Liver (tissue), 9 donors: ENCODE data around the gene ARMC5. TPM values are rescaled to one million over a fixed set of nuclear protein-coding genes. Genes with fewer than 3 reads are reported as not detected.
"Not testable (repeated sequence)": the region's sequence is repeated elsewhere in the genome, so short reads cannot be mapped to it uniquely, and the experiment has no call there.

Source experiments
- DNase-seq: peaks from one replicate; pipeline ENCODE4 v3.0.0-alpha.2; 2017; ENCODE audit warnings: low spot score
- H3K27ac ChIP-seq, 2 donors: one replicate each; pipeline ENCODE4 v1.7.0; 2013; ENCODE audit warnings: inconsistent platforms in 2 of 2, low read length in 2 of 2, control low read depth in 1 of 2, low read depth in 1 of 2, mild to moderate bottlenecking in 1 of 2
- H3K27me3 ChIP-seq, 4 donors: one replicate each; pipeline versions ENCODE4 v1.6.1 to v1.7.0; 2013; ENCODE audit warnings: low read length in 3 of 4, inconsistent platforms in 1 of 4, mild to moderate bottlenecking in 1 of 4, moderate library complexity in 1 of 4; ENCODE audit not compliant: control insufficient read depth in 4 of 4, insufficient read depth in 4 of 4
- H3K36me3 ChIP-seq, 4 donors: one replicate each; pipeline versions ENCODE4 v1.6.1 to v1.7.0; 2013; ENCODE audit warnings: low read length in 3 of 4, mild to moderate bottlenecking in 3 of 4, low read depth in 1 of 4, moderate library complexity in 1 of 4; ENCODE audit not compliant: control insufficient read depth in 4 of 4, insufficient read depth in 3 of 4
- H3K4me1 ChIP-seq, 4 donors: one replicate each; pipeline versions ENCODE4 v1.6.1 to v1.7.0; 2013; ENCODE audit warnings: low read length in 3 of 4, mild to moderate bottlenecking in 3 of 4, moderate library complexity in 1 of 4; ENCODE audit not compliant: control insufficient read depth in 4 of 4, insufficient read depth in 4 of 4
- H3K4me3 ChIP-seq, 3 donors: one replicate each; pipeline versions ENCODE4 v1.6.1 to v1.7.0; 2013; ENCODE audit warnings: low read length in 3 of 3, control low read depth in 1 of 3, low read depth in 1 of 3, mild to moderate bottlenecking in 1 of 3
- H3K9ac ChIP-seq, 2 donors: one replicate each; pipeline ENCODE4 v1.7.0; 2013; ENCODE audit warnings: low read length in 2 of 2, mild to moderate bottlenecking in 2 of 2, moderate library complexity in 2 of 2, control low read depth in 1 of 2, low read depth in 1 of 2
- H3K9me3 ChIP-seq, 4 donors: one replicate each; pipeline versions ENCODE4 v1.6.1 to v1.7.0; 2013; ENCODE audit warnings: low read length in 3 of 4; ENCODE audit not compliant: control insufficient read depth in 4 of 4
- CTCF ChIP-seq: fragments of 150-350 bp; IDR thresholded peaks from 2 replicates; pipeline ENCODE4 v1.5.1; 2017; ENCODE audit warnings: improper control_type of control experiment, low read depth, low read length; ENCODE audit not compliant: missing input control
- EGR1 ChIP-seq, 2 donors: IDR thresholded peaks; 2 replicates each; pipeline ENCODE4 v1.6.1; 2016 to 2018; ENCODE audit warnings: antibody characterized with exemption in 2 of 2, low read depth in 2 of 2
- FOXA1 ChIP-seq: IDR thresholded peaks from 2 replicates; pipeline ENCODE4 v1.6.1; 2016; ENCODE audit warnings: antibody characterized with exemption
- GABPA ChIP-seq, 2 donors: IDR thresholded peaks in 1 of 2; conservative IDR thresholded peaks in 1 of 2; 2 replicates each; pipeline ENCODE4 v1.6.1; 2016; ENCODE audit warnings: antibody characterized with exemption in 2 of 2, mild to moderate bottlenecking in 1 of 2, moderate library complexity in 1 of 2
- HNF4G ChIP-seq: IDR thresholded peaks from 2 replicates; pipeline ENCODE4 v1.6.1; 2016; ENCODE audit warnings: antibody characterized with exemption
- JUND ChIP-seq, 2 donors: IDR thresholded peaks; 2 replicates each; pipeline ENCODE4 v1.6.1; 2016; ENCODE audit warnings: antibody characterized with exemption in 2 of 2
- MAX ChIP-seq: IDR thresholded peaks from 2 replicates; pipeline ENCODE4 v1.6.1; 2016; ENCODE audit warnings: antibody characterized with exemption
- NR2F2 ChIP-seq: IDR thresholded peaks from 2 replicates; pipeline ENCODE4 v1.6.1; 2016; ENCODE audit warnings: antibody characterized with exemption
- RAD21 ChIP-seq, 2 donors: IDR thresholded peaks; 2 replicates each; pipeline ENCODE4 v1.6.1; 2016; ENCODE audit warnings: antibody characterized with exemption in 2 of 2, mild to moderate bottlenecking in 2 of 2
- SP1 ChIP-seq: IDR thresholded peaks from 2 replicates; pipeline ENCODE4 v1.6.1; 2018; ENCODE audit warnings: antibody characterized with exemption, mild to moderate bottlenecking
- TAF1 ChIP-seq: conservative IDR thresholded peaks from 2 replicates; pipeline ENCODE4 v1.6.1; 2016; ENCODE audit warnings: antibody characterized with exemption, mild to moderate bottlenecking
- YY1 ChIP-seq: IDR thresholded peaks from 2 replicates; pipeline ENCODE4 v1.6.1; 2016; ENCODE audit warnings: antibody characterized with exemption, mild to moderate bottlenecking
- WGBS: extraction: QIAGEN DNeasy Blood & Tissue Kit; methylation state at CpG from one replicate; pipeline ENCODE4 v1.1.7; 2013; 5-methylcytosine and 5-hydroxymethylcytosine counted together
- polyA plus RNA-seq, 2 donors: library from polyadenylated mRNA; stranded (reverse) in 1 of 2; unstranded in 1 of 2; fragments of 200-250 nt in 1 of 2; fragments of >200 nt in 1 of 2; fragmentation: Nextera tagmentation in 1 of 2; extraction: Ambion mirVana in 1 of 2; gene quantifications; one replicate each; pipeline versions ENCODE4 v1.2.1 to v1.2.3, GENCODE V29; 2013 to 2015
- total RNA-seq, 2 donors: library from RNA; depleted of rRNA; stranded (reverse); fragments of >200 nt; gene quantifications; one replicate each; pipeline ENCODE4 v1.2.3, GENCODE V29; 2014
- TF ChIP-seq, protein P1 (sequence below): IDR thresholded peaks from 2 replicates; pipeline ENCODE4 v1.6.1; 2016; ENCODE audit warnings: antibody characterized with exemption, mild to moderate bottlenecking
- TF ChIP-seq, protein P2 (sequence below): IDR thresholded peaks from 2 replicates; pipeline ENCODE4 v1.6.1; 2016; ENCODE audit warnings: antibody characterized with exemption
- donor health status: healthy.
- donor health status: healthy.
- donor health status: healthy.
- donor health status: healthy.
- donor health status: healthy.

ARMC5 gene
- total and polyA plus RNA-seq, 4 donors: 5.4 to 13.3 (median 11.4) TPM

- TF ChIP-seq MAX: no peak
Measured at GRCh38 chr16:31440516-31441184, 18.7 kb upstream of the ARMC5 start.

DNA sequence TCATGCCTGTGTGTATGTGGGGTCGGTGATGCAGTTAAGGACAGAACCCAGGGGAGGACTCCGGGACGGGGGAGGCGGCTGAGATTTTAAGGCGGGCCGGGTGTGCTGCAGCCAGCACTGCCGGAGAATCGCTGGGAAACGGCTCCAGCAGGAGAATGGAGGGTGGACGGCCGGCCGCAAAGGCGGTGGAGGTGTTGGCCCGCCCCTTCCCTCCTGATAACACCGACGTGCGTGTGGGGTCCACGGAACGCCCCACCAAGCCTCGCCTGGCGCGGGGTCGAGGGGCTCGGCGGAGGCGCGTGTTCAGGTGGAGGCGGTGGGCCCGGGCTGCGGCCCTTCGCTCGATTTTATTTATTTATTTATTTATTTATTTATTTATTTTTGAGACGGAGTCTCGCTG, 17.3 kb upstream of the ARMC5 start:
- TF ChIP-seq YY1 (no peak), HNF4G (no peak), FOXA1 (no peak), JUND (IDR thresholded peaks at IDR 0.05) (no peak), NR2F2 (no peak), CTCF (no peak)
- H3K4me3 ChIP-seq: peak overlapping the region in 1 of 3 donors; percentile 79
- H3K27ac ChIP-seq: no peak overlapping the region
- H3K9ac ChIP-seq: no peak overlapping the region
- no peaks in the 10 kb centered on the region for H3K27me3 ChIP-seq
- WGBS: 60% methylated on average over 34 of the region's 34 CpGs
- no peaks in the 10 kb centered on the region for H3K9me3 ChIP-seq
- H3K36me3 ChIP-seq: no peaks in the 10 kb centered on the region
- peaks cover 0 to 9% (median 3%) of the 10 kb centered on the region in 4 donors for H3K4me1 ChIP-seq
- no peak for DNase-seq

More at GRCh38 chr16:31440516-31441184, 18.7 kb upstream of the ARMC5 start:
- H3K9me3 ChIP-seq: no peaks in the 10 kb centered on the region
- no peak overlapping the region for H3K27ac ChIP-seq
- peaks cover 0 to 9% (median 3%) of the 10 kb centered on the region in 4 donors for H3K4me1 ChIP-seq
- WGBS: 85% methylated on average over 4 of the region's 4 CpGs
- H3K9ac ChIP-seq: no peak overlapping the region
- no peak overlapping the region for H3K4me3 ChIP-seq
- H3K27me3 ChIP-seq: no peaks in the 10 kb centered on the region
- DNase-seq: no peak
- H3K36me3 ChIP-seq: no peaks in the 10 kb centered on the region

DNA sequence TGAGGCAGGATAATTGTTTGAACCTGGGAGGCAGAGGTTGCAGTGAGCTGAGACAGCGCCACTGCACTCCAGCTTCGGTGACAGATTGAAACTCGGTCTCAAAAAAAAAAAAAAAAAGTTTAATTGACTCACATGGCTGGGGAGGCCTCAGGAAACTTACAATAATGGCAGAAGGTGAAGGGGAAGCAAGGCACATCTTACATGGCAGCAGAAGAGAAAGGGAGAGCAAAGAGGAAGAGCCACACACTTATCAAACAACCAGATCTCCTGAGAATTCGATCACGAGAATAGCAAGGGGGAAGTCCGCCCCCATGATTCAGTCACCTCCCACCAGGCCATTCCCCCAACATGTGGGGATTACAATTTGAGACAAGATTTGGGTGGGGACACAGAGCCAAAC, 13.4 kb upstream of the ARMC5 start:
- H3K4me1 ChIP-seq, H3K27ac ChIP-seq, H3K9me3 ChIP-seq, DNase-seq, H3K36me3 ChIP-seq, H3K4me3 ChIP-seq, H3K27me3 ChIP-seq, H3K9ac ChIP-seq: not testable (repeated sequence)
- WGBS: 83% methylated on average over 6 of the region's 6 CpGs

DNA sequence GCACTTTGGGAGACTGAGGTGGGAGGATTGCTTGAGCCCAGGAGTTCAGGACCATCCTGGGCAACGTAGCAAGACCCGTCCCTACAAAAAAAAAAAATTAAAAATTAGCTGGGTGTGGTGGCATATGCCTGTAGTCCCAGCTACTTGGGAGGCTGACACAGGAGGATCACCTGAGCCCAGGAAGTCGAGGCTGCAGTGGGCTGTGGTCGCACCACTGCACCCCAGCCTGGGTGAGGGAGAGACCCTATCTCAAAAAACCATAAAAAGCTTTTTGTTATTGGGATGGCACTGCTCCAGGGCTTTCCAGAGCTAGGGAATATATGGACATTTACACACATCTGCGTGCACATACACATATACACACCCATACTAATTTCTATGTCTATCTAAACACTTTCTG, 8.1 kb upstream of the ARMC5 start:
- 90% methylated on average over 5 of the region's 5 CpGs for WGBS
- DNase-seq: no peak
- TF ChIP-seq GABPA (IDR thresholded peaks at IDR 0.05 in 1 of 2, conservative IDR thresholded peaks at IDR 0.05 in 1 of 2) (no peak), SP1 (no peak), NR2F2 (no peak), EGR1 (IDR thresholded peaks at IDR 0.05; ENCODE audit: low read depth in 2 of 2) (no peak), TAF1 (no peak), HNF4G (no peak), RAD21 (IDR thresholded peaks at IDR 0.05) (no peak), YY1 (no peak)
- TF ChIP-seq, protein P1, sequence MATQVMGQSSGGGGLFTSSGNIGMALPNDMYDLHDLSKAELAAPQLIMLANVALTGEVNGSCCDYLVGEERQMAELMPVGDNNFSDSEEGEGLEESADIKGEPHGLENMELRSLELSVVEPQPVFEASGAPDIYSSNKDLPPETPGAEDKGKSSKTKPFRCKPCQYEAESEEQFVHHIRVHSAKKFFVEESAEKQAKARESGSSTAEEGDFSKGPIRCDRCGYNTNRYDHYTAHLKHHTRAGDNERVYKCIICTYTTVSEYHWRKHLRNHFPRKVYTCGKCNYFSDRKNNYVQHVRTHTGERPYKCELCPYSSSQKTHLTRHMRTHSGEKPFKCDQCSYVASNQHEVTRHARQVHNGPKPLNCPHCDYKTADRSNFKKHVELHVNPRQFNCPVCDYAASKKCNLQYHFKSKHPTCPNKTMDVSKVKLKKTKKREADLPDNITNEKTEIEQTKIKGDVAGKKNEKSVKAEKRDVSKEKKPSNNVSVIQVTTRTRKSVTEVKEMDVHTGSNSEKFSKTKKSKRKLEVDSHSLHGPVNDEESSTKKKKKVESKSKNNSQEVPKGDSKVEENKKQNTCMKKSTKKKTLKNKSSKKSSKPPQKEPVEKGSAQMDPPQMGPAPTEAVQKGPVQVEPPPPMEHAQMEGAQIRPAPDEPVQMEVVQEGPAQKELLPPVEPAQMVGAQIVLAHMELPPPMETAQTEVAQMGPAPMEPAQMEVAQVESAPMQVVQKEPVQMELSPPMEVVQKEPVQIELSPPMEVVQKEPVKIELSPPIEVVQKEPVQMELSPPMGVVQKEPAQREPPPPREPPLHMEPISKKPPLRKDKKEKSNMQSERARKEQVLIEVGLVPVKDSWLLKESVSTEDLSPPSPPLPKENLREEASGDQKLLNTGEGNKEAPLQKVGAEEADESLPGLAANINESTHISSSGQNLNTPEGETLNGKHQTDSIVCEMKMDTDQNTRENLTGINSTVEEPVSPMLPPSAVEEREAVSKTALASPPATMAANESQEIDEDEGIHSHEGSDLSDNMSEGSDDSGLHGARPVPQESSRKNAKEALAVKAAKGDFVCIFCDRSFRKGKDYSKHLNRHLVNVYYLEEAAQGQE: no peak
- TF ChIP-seq, protein P2, sequence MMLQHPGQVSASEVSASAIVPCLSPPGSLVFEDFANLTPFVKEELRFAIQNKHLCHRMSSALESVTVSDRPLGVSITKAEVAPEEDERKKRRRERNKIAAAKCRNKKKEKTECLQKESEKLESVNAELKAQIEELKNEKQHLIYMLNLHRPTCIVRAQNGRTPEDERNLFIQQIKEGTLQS: no peak
- Histone ChIP-seq H3K27ac (no peak overlapping the region), H3K36me3 (no peaks in the 10 kb centered on the region), H3K4me3 (no peak overlapping the region), H3K9ac (no peak overlapping the region), H3K9me3 (no peaks in the 10 kb centered on the region), H3K27me3 (no peaks in the 10 kb centered on the region), H3K4me1 (peaks cover 6 to 30% (median 15%) of the 10 kb centered on the region in 4 donors)
